GM18907 (cell line): Measurements from ENCODE around the gene RING1.
"Not testable (repeated sequence)": the region's sequence is repeated elsewhere in the genome, so short reads cannot be mapped to it uniquely, and the experiment has no call there.

Experiments
- ATAC-seq: cut with Tn5 transposase; IDR thresholded peaks from one replicate; pipeline ENCODE4 v1.9.1; 2021; ENCODE audit warnings: mild to moderate bottlenecking, moderate library complexity; ENCODE audit not compliant: unreplicated experiment

Gene RING1

DNA sequence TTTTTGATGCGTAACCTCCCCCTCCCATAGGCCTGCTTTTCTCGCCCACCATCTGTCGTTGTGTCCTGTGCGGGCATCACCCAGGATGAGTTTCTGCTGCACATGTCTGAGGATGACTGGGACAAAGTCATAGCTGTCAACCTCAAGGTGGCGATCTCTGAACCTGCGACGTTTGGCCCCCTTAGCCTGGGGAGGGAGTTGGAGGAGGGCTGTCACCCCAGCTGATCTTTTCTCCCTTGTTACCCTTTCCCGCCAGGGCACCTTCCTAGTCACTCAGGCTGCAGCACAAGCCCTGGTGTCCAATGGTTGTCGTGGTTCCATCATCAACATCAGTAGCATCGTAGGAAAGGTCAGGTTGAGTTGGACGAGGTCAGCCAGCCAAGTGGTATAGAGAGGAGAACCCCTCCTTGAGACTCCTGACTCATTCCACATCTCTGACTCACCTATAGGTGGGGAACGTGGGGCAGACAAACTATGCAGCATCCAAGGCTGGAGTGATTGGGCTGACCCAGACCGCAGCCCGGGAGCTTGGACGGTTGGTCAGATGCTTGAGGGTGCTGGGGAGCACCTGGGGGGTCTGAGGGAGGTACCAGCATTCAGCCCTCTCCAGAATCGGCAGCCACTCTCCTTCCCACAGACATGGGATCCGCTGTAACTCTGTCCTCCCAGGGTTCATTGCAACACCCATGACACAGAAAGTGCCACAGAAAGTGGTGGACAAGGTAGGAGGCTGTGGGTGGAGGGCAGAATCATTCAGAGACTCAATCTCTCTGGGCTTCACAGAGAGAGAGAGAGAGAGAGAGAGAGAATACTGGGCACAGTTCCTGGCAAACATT, 2.9 kb upstream of the RING1 start:
- no peak for ATAC-seq

GRCh38 chr6:33206027-33206863, 2.1 kb upstream of the RING1 start:
- no peak for ATAC-seq

DNA sequence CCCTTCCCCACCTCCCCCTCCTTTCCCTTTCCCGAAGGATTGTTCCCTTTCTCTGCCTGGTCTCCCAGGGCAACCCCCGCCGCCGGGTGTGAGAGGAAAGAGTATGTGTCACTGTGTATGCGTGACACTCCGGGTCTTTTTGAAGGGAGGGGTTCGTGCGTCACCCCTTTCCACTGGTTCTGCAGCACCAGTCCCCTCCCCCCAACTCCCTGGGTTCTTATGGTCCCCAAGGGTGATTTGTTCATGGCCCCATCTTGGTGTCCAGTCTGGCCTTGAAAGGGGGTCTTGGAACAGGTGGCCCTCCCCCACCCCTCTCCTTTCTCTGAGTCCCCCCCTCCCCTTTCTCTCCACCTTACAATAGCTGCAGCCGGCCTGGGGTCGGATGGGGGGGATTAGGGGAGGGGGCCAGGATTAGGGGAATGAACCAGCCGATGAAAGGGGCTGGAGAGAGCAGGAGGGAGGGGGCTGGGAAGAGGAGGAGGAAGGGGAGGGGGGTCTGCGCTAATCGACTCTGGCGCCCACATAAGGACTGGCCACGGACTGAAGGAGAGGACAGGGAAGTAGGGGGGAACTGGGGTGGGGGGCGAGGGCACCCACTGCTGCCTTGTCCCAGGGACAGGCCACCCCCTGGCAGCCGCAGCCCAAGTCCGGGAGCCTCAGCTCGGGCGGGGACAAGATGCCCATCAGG, 1.3 kb upstream of the RING1 start:
- no peak for ATAC-seq

- no peak for ATAC-seq
These were observed 679 bp upstream of the RING1 start for GRCh38 chr6:33207552-33208090.

GRCh38 chr6:33209856-33210255, 1.6 kb downstream of the RING1 start:
- ATAC-seq = no peak

- ATAC-seq = no peak
These were observed 2.8 kb downstream of the RING1 start for GRCh38 chr6:33211136-33211535.

DNA sequence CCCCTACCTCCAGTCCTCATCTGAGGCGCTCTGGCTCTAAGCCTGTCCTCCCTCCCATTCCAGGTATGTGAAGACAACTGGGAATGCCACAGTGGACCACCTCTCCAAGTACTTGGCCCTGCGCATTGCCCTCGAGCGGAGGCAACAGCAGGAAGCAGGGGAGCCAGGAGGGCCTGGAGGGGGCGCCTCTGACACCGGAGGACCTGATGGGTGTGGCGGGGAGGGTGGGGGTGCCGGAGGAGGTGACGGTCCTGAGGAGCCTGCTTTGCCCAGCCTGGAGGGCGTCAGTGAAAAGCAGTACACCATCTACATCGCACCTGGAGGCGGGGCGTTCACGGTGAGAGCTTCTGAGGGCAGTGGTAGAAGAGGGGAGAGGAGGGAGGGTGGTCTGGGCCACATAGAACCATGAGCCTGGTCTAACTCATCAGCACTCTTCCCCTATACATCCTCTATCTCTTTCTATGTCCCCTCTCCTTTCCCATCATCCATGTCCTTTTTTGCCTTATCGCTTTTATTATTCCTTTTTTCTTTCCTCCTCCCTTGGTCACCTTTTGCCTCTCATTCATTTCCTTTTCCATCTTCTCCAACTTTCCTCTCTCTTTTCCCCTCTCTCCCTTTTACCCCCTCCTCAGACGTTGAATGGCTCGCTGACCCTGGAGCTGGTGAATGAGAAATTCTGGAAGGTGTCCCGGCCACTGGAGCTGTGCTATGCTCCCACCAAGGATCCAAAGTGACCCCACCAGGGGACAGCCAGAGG, 3.5 kb downstream of the RING1 start:
- ATAC-seq = no peak

DNA sequence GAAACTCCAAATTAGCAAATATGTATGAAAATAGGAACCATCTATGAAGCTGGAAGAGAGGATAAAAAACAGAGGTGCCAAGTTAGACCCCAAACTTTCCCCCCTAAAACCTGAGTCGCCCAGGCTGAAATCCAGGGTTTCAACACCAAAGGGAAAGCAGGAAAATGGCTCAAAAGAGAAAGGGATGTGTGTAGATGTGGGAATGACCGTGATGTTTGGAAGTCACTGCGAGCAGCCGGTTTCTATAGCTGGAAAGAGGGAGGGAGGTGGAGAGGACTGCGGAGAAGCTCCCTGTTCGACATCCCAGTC, 4.5 kb downstream of the RING1 start:
- ATAC-seq = no peak

DNA sequence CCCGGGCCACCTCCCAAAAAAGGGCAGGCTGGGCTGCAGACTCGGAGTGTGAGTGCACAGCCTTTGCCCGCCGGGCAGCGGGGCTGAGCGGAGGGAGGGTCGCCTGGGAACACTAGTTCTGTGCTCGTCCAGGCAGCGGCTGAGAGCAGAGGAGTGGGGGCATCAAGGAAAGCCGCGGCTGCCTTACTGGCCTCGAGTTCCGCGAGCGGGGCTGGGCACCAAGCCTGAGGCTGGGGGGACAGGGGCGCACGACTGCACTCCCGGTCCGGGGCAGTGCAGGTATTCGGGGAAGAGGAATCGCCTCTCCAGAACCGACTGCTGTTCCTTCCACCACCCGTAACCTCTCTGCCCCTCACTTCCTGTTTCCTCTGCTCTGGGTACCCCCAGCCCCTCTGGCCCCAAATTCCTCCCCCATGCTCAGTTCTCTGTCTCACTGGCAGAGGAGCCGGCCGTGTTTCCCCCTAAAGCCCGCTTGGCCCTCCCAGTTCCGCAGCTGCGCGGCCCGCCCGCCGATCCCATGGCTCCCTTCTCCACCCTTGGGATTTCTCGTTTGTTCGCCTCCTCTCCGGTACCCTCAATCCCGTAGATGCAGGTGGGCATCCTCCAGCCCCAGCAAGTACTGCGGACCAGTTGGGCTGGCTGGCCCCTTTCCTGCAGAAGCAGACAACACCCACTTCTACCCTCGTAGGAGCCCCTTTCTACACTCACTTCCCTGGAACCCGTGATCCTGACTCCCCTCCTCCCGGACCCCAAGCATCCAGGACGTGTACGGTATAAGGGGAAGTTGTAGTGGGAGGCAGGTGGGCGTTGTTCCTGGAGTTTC, 5.1 kb downstream of the RING1 start:
- ATAC-seq = no peak

DNA sequence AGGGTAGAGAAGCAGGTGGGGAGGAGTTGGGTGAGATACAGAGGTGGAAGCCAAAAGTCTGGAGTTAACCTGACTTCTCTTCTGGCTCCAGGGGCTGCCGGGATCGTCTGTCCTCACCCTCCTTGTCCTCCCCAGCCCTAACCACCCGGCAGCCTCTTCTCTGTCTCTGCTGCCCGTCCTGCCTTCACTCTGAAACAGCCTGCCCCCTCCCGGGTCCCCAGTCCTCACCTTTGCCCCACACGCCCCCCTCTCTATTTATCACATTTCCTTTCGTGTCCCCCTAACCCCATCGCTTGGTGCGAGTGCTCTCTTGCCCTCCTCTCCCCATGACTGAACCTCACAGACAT, 5.7 kb downstream of the RING1 start:
- no peak for ATAC-seq

DNA sequence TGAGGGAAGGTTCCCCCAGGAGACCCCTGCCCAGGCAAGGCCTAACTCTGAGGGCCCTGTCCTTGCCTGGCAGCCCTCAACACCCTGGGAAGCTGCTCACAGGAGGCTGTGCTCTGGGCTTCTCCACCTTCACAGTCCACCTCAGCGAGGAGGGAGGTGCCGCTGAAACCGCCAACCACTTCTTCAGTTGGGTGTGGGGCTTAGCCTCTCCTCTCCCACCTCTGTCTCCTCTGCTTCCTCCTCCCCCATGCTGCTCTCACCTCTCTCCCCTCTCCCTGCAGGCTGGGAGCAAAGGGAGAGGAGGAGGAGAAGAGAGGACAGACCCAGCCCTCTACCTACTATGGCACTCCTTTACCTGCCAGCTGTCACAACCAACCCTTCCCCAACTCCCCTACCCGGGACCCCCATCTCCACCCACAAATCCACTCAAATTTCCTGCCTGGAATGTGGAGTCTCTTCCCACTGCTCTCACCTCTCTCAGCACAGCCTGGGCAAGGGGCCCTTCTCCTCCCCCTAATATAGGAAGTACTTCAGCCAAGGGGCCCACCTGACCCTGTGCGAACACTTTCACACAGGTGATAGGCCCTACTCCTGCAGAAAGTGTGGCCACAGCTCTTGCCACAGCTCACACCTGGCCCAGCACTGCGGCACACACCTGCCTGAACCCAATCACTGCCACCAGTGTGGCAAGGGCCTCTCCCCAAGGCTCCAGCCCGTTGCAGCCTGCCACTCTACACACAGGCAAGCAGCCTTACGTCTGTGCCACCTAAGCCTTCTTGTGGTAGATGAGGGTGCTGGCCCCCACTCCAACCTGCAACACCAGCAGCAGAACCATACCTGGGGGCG, 7.2 kb downstream of the RING1 start:
- no peak for ATAC-seq

DNA sequence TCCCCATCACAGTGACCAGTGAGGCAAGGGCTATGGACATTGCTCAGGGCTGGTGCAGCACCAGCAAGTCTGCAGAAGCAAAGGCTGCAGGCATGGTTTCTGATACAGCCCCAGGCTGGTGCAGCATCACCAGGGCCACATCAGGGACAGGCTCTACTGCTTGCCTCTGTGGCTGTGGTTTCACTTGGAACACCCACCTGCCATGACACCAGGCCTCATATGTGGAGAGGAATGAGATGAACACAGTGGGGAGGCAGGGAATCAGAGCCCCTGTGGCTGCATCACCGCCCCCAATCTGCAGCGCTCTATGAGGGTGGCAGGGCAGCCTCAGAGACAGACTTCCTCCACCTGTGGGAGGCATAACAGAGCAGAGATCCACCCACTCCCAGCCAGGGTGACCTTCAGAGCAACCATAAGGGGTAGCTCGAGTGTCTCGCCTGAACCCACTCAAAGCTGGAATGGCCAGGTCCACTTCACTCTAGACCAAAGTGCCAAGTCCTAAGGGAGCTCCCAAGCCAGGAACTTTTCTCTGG, 7.9 kb downstream of the RING1 start:
- ATAC-seq = no peak

DNA sequence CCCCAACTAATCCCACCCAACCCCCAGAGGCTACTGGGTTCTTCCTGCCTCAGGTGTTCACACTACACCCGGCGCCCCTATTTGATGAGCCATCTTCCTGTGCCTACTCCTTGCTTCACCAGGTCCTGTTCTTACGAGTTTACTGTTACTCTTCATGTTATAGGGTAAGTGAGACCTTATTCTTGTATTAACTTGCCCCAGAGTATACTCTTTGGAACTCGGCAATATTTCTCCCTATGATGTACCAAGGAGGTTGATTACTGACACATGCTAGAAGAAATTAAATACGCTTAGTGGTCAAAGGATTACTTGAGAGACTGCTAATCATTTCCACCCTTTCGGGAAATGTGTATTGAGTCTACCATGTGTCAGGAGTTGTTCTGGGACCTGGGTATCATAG, 8.9 kb downstream of the RING1 start:
- no peak for ATAC-seq

DNA sequence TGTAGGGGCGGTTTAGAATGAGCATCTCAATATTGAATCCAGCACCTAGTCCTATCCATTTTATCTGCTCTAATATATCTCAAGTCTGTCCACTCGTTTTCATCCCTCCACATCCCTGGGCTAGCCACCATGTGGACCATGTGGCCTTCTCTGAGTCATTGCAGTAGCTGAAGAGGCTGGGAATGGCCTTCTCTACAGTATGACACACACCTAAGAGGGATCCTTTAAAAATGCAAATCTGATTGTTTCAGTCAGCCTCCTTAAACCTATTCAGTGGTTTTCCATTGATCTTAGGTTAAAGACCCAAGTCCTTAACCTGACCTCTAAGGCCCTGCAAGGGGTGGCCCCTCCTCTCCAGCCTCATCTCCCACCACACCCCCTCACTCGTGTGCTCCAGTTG, 9.4 kb downstream of the RING1 start:
- no peak for ATAC-seq

DNA sequence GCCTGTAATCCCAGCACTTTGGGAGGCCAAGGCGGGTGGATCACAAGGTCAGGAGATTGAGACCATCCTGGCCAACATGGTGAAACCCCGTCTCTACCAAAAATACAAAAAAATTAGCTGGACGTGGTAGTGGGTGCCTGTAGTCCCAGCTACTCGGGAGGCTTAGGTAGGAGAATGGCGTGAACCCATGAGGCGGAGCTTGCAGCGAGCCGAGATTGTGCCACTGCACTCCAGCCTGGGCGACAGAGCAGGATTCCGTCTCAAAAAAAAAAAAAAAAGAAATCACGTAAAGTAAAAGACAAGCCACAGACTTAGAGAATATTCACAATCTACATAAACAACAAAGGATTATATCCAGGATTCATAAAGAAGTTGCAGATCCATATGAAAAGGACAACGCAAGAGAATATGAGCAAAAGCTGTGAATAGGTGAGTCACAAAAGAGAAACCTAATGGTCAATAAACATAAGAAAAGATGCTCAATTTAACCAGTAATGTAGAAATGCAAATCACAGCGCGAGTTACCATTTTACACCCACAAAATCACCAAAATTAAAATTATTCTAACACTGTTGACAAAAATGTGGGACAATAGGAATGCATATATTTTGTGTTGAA, 18.3 kb downstream of the RING1 start:
- not testable (repeated sequence) for ATAC-seq

GRCh38 chr6:33235221-33235634, 26.9 kb downstream of the RING1 start:
- no peak for ATAC-seq

DNA sequence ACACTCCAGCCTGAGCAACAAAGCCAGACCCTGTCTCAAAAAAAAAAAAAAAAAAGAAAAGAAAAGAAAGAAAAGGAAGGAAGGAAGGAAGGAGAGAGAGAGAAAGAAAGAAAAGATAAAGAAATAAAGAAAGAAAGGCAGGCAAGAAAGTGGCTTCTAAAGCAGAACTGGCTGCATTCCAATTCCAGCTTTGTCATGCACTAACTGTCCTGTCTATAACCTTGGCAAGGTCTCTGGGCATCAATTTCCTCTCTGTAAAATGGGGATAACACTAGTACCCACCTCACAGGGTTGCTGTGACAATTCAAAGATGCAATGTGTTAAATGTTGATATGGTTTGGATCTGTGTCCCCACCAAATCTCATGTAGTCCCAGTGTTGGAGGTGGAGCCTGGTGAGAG, 28.0 kb downstream of the RING1 start:
- ATAC-seq = no peak

DNA sequence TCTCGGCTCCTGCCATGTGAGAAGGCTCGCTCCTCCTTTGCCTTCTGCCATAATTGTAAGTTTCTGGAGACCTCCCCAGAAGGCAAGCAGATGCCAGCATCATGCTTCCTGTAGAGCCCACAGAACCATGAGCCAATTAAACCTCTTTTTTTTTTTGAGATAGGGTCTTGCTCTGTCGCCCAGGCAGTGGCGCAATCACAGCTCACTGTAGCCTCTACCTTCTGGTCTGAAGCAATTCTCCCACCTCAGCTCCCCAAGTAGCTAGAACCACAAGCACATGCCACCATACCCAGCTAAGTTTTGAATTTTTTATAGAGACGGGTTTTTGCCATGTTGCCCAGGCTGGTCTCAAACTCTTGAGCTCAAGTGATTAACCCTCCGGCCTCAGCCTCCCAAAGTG, 28.6 kb downstream of the RING1 start:
- ATAC-seq = no peak
